NCI-H146 (cell line): ENCODE results near the gene PITHD1.
"Not testable (repeated sequence)": the region's sequence is repeated elsewhere in the genome, so short reads cannot be mapped to it uniquely, and the experiment has no call there.

Experiments
- DNase-seq: peaks from one replicate; lab custom pipeline; 2025; lab: John Stamatoyannopoulos, UW

PITHD1 gene

DNA sequence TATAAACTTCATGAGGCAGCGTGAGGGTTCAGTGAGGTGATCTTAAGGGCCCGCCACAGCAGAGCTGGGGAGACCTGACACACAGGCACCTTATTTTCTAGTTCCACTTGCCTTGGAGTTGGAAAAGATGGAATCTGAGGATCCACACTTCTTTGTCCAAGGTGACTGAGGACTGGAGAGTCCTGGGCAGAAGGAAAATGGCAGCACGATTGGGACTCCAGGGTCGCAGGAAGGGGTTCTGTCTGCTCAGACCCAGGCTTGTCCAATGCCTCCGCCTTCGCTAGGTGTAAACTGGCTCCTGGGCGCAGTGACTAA lies 21.0 kb downstream of the PITHD1 start:
- DNase-seq, result no peak

DNA sequence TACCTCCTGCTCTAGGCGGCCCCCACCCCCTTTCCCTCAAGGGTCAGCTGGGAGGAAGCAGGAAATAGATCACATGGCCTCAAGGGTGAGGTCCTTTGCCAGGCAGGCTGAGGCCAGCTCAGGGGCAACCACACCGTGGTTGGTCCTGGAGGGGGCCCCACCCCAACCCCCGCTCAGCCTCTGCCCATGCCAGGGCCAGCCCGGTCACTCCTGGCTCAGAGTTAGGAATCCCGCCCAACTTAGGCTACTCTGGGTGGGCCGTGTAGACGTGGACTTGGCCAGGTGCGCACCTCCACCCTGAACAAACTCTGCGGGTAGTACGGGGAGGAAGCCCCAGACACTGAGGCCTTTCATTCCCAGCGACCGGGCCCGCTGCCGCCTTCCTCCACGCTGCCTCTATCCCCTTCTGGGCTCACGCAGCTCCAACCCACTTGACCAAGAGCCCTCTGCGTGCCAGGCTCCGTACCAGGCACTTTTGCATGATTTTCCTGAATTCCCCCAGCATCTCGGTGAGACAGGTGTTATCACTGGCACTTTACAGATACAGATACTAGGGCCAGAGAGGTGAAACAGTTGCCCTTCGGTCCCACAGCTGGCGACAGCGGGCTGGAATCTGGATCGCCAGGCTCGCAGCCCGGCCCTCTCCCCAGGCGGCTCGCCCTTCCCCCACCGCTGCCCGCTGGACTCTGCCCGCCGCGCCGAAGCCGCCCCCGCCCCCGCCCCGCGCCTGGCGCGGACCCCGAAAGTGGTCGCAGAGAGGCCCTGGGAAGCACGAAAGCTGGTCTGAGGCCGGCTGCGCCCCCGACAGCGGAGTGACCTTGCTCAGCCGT lies 21.6 kb downstream of the PITHD1 start:
- DNase-seq, result peak; percentile 22

DNA sequence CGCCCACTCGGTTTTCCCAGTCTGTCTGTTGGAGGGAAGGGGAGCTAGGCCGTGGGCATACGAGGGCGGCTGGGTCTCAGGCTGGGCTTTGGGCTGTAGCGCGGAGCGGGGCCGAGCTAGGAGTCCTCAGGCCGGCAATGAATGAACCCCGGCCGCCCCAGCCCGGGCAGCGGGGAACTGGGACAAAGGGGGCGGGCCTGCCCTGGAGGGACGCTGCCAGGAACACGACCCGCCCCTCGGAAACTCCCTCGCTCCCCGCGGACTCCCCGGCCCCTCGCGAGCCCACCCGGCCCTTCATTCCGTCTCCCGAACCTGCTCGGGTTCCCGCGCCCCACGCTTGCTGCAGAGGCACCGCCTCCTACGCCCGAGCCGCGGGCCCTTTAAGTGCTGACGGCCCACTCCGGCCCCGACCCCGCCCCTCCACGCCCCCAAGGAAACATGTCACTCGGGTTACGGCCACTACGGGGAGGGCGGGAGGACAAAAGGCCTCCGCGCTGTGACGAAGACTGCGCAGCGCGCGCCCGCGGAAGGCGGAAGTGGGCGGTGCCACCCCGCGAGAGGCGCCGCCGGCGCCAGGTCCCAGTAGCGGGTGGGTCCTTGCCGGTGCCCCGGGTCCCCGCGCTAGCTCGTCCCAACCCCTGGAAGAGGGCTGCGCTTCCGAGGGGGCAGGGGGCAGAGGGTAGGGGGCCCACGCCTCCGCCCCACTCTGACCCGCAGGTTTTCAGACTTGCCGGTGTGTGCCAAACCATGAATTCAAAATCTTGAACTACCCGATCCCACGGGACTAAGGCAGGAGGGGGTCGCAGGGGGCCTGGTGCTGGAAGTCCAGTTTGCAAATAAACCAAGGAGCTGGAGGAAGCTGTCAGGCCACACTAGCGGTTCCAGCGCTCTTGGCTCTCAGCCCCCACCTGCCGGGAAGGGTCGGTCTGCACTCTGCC lies 22.5 kb downstream of the PITHD1 start, which contains the start of gene GALE:
TSS of gene GALE (minus strand) at position 355 of the 938 bp plus-strand sequence. CDS start 1,747 bp downstream, outside the sequence.
- DNase-seq, result peak; percentile 92

DNA sequence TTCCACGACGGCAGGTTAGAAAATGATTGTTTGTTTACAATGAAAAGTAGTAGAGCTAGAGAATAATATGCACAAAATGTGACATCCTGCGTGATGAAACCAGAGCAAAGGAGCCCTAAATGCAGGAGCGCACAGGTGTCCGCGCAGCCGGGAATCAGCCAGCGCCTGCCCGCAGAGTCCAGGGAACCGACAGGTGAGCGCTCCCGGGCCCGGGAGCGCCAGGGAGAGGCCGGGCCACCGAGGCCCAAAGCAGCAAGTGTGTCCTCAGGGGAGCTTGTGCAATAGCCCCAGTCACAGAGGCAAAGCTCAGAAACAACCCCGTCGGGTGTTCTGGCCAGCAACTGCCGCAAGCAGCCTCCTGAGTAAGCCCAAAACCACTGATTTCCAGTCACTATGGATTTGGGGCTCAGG lies 23.1 kb downstream of the PITHD1 start:
- DNase-seq, result peak; percentile 7

DNA sequence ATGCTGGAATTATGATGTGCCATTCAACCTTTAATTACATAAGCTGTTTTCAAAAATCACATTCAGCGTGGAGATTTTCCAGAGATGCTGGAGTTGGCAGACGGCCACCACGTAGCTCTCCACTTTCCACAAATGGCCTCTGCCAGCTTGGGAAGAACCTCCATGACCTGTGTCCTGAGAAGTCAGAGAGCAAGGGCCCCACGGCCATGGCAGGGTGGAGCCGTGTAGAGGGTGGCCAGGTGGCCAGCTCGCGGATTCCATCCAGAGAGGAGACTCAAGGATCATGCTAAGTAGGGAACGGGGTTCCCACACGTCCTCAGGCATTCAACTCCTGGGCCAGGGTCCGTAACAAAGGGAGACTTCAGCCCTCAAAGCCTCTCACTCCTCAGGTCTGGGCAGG lies 23.7 kb downstream of the PITHD1 start:
- DNase-seq, result no peak

DNA sequence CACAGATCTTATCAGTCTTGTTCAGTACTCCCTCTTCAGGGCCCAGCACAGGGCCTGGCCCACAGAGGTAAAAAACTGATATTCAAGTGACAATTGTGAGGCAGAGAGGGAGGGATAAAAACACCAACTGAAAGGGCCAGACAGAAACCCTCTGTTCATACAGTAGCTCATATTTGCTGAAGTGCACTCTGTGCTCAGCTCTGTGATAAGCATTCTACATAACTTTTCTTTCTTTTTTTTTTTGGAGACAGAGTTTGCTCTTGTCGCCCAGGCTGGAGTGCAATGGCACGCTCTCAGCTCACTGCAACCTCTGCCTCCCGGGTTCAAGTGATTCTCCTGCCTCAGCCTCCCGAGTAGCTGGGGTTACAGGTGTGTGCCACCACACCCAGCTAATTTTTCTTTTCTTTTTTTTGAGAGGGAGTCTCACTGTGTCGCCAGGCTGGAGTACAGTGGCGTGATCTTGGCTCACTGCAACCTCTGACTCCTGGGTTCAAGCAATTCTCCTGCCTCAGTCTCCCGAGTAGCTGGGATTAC lies 24.7 kb downstream of the PITHD1 start:
- DNase-seq, result not testable (repeated sequence)

DNA sequence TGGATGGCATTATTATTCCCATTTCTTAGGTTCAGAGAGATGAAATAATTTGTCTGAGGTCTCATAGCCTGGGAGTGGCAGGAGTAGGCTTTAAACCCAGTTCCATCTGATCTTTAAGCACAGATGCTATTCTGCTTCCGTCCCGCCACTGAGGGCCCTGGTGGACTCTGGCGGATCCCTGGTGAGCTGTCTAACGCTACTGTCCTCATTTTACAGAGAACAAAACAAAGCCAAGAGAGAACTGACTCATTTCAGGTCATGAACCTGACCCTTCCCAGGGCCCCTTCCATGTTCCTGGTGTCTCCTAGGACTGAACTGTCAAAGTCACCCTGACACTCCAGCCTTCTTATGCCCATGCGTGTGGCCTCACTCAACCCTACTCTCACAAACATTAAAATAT lies 25.5 kb downstream of the PITHD1 start:
- no peak for DNase-seq

DNA sequence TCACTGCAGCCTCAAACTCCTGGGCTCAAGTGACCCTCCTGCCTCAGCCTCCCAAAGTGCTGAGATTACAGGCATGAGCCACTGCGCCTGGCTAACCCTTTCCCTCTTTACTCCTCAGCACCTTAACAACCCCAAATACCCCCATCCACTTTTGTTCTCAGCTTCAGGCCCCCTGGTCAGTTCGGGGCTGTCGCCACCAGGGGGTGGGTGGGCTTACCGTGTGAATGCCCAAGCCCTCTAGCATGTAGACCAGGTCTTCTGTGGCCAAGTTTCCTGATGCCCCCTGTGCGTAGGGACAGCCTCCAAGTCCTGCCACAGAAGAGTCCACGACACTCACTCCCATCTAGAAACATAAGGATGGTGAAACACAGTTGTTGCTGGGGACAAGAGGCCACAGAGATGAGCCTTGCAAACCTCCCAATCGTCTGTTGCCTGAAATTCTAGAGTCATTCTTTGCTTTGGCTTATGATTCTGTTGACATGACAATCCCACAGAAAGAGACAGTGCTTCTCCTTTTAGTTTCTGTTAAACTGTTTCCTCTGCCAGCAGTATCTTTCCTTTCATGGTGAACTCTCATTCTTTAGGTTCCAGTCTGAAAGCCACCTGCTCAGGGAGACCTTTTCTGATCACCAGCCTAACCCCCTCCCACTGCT lies 26.1 kb downstream of the PITHD1 start:
- no peak for DNase-seq

DNA sequence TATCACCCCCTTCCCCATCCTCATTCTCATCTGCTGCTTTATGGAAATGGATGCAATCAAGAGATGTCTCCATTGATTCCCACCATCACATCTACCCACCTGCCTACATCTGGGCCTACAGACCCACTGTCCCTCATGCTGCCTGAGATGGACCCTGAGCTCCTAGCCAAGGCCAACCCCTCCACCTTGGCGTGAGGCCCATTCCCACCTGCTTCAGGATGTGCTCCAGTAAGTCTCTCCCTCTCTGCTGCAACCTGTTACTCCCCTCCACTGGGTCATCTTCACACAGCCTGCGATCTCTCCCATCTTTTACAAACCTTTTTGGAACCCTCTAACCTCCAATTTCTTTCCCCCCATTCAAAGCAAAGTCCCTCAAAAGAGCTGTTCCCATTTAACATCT lies 26.8 kb downstream of the PITHD1 start:
- no peak for DNase-seq

DNA sequence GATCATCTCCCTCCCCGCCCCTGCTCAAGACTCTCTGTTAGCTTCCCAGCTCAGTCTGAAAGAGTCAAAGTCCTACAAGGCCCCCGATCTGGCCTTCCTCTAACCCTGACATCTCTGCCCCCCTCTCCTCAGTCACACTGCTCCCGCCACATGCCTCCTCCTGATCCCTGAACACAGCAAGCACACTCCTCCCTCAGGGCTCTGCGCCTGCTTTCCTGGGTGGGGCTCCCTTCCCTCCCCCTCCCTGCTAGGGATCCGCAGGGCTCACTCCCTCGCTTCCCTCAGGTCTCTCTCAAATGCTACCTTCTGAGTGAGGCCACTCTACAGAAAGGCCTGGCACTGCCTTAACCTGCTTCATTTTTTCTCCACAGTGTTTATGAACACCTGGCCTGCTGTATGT lies 28.1 kb downstream of the PITHD1 start:
- no peak for DNase-seq

DNA sequence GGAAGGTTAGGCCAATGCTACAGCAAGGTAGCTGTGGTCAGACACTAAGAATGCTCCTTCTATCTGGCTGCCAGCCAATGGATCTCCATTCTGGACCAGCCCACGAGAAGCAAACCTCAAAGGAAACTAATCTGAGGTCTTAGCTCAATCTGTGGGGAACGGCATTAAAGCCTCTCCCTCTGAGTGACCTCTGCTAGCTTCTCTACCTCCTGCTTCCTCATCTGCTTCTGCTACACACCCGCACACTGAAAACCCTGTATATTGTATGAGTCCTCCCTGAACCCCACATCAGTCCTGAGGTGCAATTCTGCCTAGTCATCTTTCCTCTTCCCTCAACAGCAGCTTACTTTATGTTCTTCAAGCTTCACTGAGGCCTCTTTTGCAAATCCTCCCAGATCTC lies 29.2 kb downstream of the PITHD1 start:
- no peak for DNase-seq

DNA sequence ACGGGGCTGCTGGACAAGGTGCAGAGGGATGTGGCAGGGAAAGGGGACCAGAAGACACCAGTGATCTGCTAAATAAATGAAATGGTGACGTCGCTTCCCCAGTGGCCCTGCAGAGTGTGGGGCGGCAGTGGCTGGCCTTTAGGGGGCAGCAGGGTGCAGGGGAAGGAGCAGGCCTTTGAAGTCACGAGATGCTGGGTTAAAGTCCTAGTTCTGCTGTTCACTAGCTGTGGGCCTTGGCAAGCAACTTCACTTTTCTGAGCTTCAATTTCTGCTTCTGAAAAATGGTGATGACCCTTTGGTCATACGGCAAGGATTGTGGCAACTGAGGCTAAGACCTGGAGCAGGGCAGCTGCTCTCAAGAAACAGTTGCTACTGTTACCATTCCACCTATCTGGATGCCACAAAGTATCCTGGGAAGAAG lies 31.5 kb downstream of the PITHD1 start:
- DNase-seq, result peak; percentile 55

DNA sequence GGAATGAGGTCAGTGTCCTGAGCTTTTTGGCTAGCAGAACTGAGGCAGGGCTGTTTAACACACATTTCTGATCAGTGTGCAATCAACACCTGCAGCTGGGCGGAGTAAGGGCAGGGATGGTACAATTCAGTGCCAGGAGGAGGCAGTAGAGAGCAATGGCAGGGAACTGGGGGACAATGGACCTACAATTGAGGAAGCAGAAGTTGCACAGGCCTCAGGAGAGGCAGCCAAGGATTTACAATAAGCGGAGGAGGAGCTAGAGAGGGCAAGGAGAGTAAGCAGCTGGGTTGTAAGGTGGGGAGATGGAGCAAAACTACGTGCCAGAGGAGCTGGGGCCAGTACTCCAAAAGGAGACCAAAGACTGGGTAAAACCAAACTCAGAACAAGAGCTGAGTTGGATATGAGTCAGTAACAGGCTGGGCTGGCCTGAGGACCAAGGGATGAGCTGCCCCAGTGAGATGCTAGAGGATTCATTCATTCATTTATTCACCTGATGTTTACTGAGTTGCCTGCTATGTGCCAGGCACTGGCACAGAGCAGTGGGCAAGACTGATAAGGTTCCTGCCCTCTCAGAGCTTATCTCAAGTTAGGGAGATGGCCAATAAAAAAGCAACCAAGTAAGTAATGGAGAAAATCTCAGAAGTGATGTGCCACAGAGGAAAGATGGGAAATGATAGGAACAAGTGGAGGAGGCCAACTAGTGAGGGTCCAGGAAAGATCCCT lies 32.8 kb downstream of the PITHD1 start:
- DNase-seq, result peak; percentile 8

DNA sequence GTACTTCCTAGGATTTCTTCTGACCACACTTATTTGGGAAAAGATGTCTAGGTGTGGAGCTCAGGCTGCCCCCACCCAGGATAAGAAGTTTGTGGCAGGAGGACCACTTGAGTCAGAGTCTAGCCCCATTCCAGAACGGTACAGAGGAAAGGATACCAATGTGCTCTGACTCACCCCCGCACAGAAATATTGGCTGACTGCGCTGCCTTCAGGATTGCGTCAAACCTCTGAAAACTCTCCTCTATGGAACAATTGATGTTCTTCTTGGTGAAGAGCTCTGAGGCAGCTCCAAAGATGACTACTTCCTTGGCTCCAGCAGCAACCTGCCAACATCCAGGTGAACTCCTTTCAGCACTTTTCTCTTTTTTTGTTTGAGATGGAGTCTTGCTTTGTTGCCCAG lies 35.8 kb downstream of the PITHD1 start:
- no peak for DNase-seq

DNA sequence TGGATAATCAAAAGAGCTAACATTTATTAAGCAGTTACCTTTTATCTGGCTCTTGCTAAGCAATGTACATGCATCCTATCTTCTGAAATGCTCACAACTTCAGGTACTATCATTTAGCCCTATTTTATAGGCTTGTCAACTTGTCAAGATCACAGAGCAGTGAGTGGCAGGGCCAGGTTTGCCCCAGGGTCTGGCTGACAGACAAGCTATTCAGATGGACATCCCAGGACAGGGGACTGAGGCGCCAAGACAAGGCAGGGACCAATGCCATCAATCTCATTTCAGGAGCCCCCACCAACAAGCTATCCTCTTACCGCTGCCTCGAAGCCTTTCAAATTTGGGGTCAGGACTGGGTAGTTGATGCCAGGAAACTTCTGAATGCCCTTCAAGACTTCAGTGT lies 38.1 kb downstream of the PITHD1 start:
- DNase-seq, result no peak

DNA sequence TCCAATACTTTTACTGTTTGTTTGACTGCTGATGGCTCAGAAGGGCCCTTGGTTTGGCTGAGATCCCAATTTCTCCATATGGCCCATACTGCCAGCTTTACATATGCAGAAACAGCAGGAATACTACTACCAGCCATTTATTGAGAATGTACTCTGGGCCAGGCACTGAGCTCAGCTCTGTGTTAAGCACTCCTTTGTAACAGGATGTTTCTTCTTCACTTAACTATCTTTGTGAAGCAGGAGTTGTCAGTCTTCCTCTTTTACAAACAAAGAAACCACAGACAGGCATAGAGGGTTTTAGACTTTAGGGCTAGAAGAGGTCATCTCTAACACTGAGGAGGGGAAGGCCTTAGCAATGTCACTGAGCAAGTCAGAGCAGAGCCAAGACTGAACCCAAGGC lies 38.7 kb downstream of the PITHD1 start:
- DNase-seq, result no peak

DNA sequence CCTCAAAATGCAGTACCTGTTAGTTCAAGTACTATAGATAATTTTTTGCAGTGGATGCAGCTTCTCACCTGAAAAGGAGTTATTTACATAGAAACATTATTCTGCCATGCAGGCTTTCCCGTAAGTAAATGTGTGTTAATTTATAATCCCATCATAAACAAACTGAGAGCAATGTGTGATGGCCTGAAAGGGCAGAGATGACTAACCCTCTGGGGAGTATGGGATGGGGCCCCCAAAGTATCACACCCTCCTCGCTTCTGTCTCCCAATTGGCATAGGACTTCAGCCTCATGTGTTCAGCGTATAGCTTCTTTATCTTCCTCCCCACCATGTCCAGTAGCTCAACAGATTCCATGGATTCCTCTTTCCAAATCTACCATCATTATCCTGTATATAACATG lies 39.4 kb downstream of the PITHD1 start:
- DNase-seq, result no peak

DNA sequence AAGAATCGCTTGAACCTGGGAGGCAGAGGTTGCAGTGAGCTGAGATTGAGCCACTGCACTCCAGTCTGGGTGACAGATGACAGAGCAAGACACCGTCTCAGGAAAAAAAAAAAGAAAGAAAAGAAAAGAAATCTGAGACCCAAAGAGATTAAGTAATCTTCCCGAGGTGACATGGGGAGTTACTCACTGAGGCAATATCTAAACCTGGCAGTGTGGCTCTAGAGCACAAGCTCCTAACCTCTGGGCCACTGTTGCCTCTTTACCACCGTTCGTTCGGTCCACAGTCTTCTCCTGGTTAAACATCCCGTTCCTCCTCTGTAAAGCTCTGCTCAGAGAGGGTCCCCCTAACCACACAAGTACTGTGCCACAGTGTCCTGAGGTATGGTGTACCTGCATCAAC lies 45.5 kb downstream of the PITHD1 start:
- DNase-seq, result no peak

DNA sequence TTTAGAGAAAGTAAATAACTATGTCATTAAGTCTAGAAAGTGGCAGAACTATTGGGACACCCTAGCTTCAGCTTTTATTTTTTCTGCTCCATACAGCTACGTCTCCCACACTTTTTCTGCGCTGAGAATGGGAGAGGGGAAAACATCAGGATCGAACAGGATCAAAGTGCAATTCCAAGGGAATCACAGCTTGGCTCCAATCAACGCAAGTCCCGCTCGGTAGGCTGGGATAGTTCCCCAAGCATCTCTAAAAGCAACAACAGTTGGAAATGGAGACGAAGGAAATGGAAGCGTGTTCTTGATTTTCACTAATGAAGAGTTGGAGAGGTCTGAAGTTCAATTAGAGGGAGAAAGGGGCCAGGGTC lies 46.5 kb downstream of the PITHD1 start:
- no peak for DNase-seq

DNA sequence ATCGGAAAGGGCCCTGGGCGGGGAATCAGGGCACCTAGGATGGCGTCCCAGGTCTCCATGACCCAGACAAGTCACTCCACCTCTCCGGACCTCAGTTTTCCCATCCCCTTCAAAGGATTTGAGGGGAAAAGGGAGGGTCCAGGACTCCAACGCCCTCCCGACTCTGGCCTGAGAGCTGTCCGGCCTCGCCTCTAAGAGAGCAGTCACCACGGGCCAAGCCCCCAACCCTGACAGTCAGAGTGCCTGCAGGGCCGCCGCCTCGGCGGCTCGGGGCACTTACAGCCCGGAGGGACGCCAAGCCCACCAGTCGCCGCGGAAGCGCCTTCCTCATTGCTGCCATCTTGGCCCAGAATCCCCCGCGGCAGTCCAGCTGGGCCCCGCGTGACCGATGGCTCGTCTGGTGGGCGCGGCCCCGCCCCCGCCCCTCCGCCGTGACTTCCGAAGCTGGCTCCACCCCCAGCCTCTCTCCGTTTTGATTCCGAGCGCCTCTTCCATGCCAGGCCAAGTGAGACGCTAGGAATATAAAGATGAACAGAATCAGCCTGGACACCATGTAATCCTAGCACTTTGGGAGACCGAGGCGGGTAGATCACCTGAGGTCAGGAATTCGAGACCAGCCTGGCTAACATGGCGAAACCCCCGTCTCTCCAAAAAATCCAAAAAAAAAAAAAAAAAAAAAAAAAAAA lies 47.0 kb downstream of the PITHD1 start, which contains the start of gene HMGCL:
TSS of gene HMGCL (minus strand) at position 354 of the 686 bp plus-strand sequence. CDS start at position 340, 14 bp downstream.
- peak; percentile 86 for DNase-seq
